ENCODE results near the gene HMCES.

DNA sequence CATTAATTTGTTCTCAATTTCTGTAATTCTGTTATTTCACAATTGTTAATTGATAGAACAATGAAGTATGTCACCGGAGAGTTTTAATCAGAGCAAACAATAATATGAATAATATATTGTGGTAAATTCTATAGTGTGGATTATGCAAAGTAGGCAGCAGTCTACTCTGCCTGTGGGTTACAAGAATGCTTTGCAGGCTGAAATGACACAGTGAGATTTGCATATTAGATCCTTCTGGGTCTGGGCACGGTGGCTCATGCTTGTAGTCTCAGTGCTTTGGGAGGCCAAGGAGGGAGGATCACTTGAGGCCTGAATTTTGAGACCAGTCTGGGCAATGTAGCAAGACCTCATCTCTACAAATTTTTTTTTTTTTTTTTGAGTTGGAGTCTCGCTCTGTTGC is 16.8 kb upstream of the HMCES start:
- TF ChIP-seq POLR2A (IDR thresholded peaks at IDR 0.05; ENCODE audit: low read length) (no peak), GATA1 (IDR thresholded peaks at IDR 0.05; ENCODE audit: low read depth, low read length) (no peak)

Measured in erythroblast (primary cell).